ENCODE results near the gene ZNF385B.

DNA sequence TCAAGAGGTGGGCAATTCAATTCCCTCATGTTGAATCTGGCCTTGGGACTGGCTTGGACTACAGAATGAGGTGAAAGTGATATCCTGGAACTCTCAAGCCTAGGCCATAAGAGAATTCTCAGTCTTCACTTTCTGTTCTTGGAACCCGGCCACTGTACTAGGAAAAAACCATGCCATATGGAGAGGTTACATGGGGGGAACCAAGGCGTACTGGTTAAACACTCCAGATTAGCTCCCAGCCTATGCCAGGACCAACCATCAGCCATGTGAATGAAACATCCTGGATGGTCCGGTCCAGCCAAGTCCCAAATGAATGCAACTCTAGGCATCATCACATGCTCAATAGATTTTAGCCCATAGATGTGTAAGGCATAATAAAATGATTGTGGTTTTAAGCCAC is 56.4 kb downstream of the ZNF385B start:
- TF ChIP-seq, protein P1, sequence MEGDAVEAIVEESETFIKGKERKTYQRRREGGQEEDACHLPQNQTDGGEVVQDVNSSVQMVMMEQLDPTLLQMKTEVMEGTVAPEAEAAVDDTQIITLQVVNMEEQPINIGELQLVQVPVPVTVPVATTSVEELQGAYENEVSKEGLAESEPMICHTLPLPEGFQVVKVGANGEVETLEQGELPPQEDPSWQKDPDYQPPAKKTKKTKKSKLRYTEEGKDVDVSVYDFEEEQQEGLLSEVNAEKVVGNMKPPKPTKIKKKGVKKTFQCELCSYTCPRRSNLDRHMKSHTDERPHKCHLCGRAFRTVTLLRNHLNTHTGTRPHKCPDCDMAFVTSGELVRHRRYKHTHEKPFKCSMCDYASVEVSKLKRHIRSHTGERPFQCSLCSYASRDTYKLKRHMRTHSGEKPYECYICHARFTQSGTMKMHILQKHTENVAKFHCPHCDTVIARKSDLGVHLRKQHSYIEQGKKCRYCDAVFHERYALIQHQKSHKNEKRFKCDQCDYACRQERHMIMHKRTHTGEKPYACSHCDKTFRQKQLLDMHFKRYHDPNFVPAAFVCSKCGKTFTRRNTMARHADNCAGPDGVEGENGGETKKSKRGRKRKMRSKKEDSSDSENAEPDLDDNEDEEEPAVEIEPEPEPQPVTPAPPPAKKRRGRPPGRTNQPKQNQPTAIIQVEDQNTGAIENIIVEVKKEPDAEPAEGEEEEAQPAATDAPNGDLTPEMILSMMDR (IDR thresholded peaks at IDR 0.05), result no peak
- TF ChIP-seq POLR2A (IDR thresholded peaks at IDR 0.05), result no peak

All from uterus (tissue), 2 donors.